Measurements from ENCODE around the gene TAS2R16.
"Not testable (repeated sequence)": the region's sequence is repeated elsewhere in the genome, so short reads cannot be mapped to it uniquely, and the experiment has no call there.

TAS2R16 gene

DNA sequence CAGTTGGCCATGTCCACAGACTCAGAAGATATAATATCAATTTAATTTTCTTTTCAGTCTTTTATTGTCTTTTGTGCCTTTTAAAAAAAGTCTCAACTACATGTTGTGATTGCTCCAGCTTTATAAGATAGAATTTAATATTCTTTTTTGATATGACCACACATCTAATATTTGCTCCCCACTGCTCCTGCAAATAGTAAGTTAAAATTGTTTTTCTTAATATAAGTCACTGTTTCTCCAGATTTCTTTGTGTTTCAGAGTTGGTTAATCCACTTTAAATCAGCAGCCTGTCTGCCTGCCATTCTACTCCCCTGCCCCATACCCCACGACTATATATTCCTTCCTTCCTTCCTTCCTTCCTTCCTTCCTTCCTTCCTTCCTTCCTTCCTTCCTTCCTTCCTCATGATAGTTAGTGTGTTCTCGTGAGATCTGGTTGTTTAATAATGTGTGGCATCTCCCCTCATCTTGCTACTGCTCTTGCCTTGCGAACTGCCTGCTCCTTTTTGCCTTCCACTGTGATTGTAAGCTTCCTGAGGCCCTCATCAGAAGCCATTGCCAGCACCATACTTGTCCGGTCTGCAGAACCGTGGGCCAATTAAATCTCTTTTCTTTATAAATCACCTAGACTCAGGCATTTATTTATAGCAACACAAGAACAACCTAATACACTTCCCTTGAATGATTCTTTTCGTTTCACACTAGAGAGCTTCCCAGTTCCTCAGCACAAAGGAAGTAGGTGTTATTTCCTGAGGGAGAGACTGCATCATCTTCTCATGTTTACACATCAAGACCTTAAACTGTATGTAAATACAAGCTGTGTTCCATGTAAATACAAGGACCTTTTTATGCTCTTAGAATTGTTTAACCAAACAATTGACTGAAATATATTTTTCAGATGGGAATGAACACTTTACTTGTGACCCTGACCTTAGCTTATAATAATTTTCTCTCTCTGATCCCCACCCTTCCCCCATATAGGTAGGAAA is 24.5 kb downstream of the TAS2R16 start:
- no peaks in the 10 kb centered on the region; the same call in 1 of the 2 replicates for H3K4me1 ChIP-seq (ENCODE audit: insufficient read depth, low read length)
- no peak overlapping the region for H3K27ac ChIP-seq (ENCODE audit: low read length)
- H3K9me3 ChIP-seq (ENCODE audit: insufficient read depth, low read depth, low read length), result no peaks in the 10 kb centered on the region
- no peaks in the 10 kb centered on the region for H3K27me3 ChIP-seq (ENCODE audit: insufficient read depth, low read length)
- H3K36me3 ChIP-seq (ENCODE audit: insufficient read depth, low read depth, low read length), result no peaks in the 10 kb centered on the region
- H3K9ac ChIP-seq (ENCODE audit: low read depth, low read length), result no peak overlapping the region
- no peak overlapping the region for H3K4me3 ChIP-seq (ENCODE audit: low read length)

- Histone ChIP-seq H3K4me1 (ENCODE audit: insufficient read depth, low read length) (no peaks in the 10 kb centered on the region; the same call in 1 of the 2 replicates), H3K4me3 (ENCODE audit: low read length) (no peak overlapping the region), H3K36me3 (ENCODE audit: insufficient read depth, low read depth, low read length) (no peaks in the 10 kb centered on the region), H3K9me3 (ENCODE audit: insufficient read depth, low read depth, low read length) (no peaks in the 10 kb centered on the region), H3K27ac (ENCODE audit: low read length) (no peak overlapping the region), H3K27me3 (ENCODE audit: insufficient read depth, low read length) (no peaks in the 10 kb centered on the region), H3K9ac (ENCODE audit: low read depth, low read length) (no peak overlapping the region)
Observed at GRCh38 chr7:122968389-122968788, 27.1 kb downstream of the TAS2R16 start.

GRCh38 chr7:122965306-122965705 is 30.2 kb downstream of the TAS2R16 start:
- no peaks in the 10 kb centered on the region for H3K9me3 ChIP-seq (ENCODE audit: insufficient read depth, low read depth, low read length)
- no peaks in the 10 kb centered on the region for H3K36me3 ChIP-seq (ENCODE audit: insufficient read depth, low read depth, low read length)
- H3K9ac ChIP-seq (ENCODE audit: low read depth, low read length), result no peak overlapping the region
- H3K27ac ChIP-seq (ENCODE audit: low read length), result no peak overlapping the region
- no peaks in the 10 kb centered on the region; the same call in 1 of the 2 replicates for H3K4me1 ChIP-seq (ENCODE audit: insufficient read depth, low read length)
- H3K4me3 ChIP-seq (ENCODE audit: low read length), result no peak overlapping the region
- H3K27me3 ChIP-seq (ENCODE audit: insufficient read depth, low read length), result no peaks in the 10 kb centered on the region

DNA sequence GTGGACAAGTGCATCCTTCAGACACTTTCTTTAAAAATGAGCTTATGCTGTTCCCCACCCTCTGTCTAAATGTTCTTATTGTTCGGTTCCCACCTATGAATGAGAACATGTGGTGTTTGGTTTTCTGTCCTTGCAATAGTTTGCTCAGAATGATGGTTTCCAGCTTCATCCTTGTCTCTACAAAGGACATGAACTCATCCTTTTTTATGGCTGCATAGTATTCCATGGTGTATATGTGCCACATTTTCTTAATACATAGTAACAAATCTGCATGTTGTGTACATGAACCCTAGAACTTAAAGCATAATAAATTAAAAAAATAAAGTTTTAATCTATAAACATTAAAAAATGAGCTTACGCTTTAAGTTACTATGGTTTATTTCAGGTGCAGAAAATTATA is 41.8 kb downstream of the TAS2R16 start:
- not testable (repeated sequence) for H3K27me3 ChIP-seq (ENCODE audit: insufficient read depth, low read length); H3K27ac ChIP-seq (ENCODE audit: low read length); H3K36me3 ChIP-seq (ENCODE audit: insufficient read depth, low read depth, low read length); H3K9me3 ChIP-seq (ENCODE audit: insufficient read depth, low read depth, low read length); H3K9ac ChIP-seq (ENCODE audit: low read depth, low read length); H3K4me3 ChIP-seq (ENCODE audit: low read length); H3K4me1 ChIP-seq (ENCODE audit: insufficient read depth, low read length)

- Histone ChIP-seq H3K9me3 (ENCODE audit: insufficient read depth, low read depth, low read length) (no peaks in the 10 kb centered on the region), H3K27ac (ENCODE audit: low read length) (no peak overlapping the region), H3K4me1 (ENCODE audit: insufficient read depth, low read length) (no peaks in the 10 kb centered on the region), H3K4me3 (ENCODE audit: low read length) (no peak overlapping the region), H3K27me3 (ENCODE audit: insufficient read depth, low read length) (no peaks in the 10 kb centered on the region), H3K36me3 (ENCODE audit: insufficient read depth, low read depth, low read length) (no peaks in the 10 kb centered on the region), H3K9ac (ENCODE audit: low read depth, low read length) (no peak overlapping the region)
Observed at GRCh38 chr7:122951006-122951405, 44.5 kb downstream of the TAS2R16 start.

DNA sequence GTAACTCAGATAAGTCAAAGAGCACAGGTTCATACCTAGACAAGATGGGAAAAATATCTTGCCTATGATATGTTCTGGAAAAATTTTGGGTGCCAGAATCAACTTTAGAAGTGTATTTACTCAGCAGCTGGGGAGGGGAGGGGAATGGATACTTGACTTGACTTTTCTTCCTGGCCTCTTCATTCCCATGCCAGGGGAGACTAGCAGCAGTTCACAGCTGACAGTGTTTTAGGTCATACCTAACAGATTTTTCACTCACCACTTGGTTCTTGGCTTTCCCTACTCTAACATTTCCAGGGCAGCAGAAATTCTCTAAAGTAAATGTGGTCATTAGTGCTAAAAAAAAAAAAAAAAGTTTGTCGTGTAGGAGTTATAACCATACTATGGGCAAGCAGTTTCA is 46.3 kb downstream of the TAS2R16 start:
- Histone ChIP-seq H3K4me1 (ENCODE audit: insufficient read depth, low read length) (no peaks in the 10 kb centered on the region), H3K27ac (ENCODE audit: low read length) (no peak overlapping the region), H3K27me3 (ENCODE audit: insufficient read depth, low read length) (no peaks in the 10 kb centered on the region), H3K9me3 (ENCODE audit: insufficient read depth, low read depth, low read length) (no peaks in the 10 kb centered on the region), H3K4me3 (ENCODE audit: low read length) (no peak overlapping the region), H3K36me3 (ENCODE audit: insufficient read depth, low read depth, low read length) (no peaks in the 10 kb centered on the region), H3K9ac (ENCODE audit: low read depth, low read length) (no peak overlapping the region)

All from iPS-20b (cell line).